Choroid plexus epithelial cell (primary cell): Measurements from ENCODE around the gene MYO9B.

Experiments used
- DNase-seq: peaks from one replicate; pipeline ENCODE4 v3.0.0-alpha.2; 2010; ENCODE audit warnings: low read depth
- H3K4me3 ChIP-seq: 2 replicates; pipeline ENCODE4 v1.5.1; 2011; ENCODE audit warnings: low read depth, mild to moderate bottlenecking, control low read depth, low read length, moderate library complexity
- TF ChIP-seq, protein P1 (sequence below): conservative IDR thresholded peaks from 2 replicates; pipeline ENCODE4 v1.5.1; 2011; ENCODE audit warnings: low read depth, mild to moderate bottlenecking, control low read depth, inconsistent platforms, low read length, moderate library complexity

MYO9B gene

GRCh38 chr19:17205237-17206140 is 129.9 kb downstream of the MYO9B start:
- no peak overlapping the region for H3K4me3 ChIP-seq
- TF ChIP-seq, protein P1, sequence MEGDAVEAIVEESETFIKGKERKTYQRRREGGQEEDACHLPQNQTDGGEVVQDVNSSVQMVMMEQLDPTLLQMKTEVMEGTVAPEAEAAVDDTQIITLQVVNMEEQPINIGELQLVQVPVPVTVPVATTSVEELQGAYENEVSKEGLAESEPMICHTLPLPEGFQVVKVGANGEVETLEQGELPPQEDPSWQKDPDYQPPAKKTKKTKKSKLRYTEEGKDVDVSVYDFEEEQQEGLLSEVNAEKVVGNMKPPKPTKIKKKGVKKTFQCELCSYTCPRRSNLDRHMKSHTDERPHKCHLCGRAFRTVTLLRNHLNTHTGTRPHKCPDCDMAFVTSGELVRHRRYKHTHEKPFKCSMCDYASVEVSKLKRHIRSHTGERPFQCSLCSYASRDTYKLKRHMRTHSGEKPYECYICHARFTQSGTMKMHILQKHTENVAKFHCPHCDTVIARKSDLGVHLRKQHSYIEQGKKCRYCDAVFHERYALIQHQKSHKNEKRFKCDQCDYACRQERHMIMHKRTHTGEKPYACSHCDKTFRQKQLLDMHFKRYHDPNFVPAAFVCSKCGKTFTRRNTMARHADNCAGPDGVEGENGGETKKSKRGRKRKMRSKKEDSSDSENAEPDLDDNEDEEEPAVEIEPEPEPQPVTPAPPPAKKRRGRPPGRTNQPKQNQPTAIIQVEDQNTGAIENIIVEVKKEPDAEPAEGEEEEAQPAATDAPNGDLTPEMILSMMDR: peak; percentile 92
- peak; percentile 83 for DNase-seq

DNA sequence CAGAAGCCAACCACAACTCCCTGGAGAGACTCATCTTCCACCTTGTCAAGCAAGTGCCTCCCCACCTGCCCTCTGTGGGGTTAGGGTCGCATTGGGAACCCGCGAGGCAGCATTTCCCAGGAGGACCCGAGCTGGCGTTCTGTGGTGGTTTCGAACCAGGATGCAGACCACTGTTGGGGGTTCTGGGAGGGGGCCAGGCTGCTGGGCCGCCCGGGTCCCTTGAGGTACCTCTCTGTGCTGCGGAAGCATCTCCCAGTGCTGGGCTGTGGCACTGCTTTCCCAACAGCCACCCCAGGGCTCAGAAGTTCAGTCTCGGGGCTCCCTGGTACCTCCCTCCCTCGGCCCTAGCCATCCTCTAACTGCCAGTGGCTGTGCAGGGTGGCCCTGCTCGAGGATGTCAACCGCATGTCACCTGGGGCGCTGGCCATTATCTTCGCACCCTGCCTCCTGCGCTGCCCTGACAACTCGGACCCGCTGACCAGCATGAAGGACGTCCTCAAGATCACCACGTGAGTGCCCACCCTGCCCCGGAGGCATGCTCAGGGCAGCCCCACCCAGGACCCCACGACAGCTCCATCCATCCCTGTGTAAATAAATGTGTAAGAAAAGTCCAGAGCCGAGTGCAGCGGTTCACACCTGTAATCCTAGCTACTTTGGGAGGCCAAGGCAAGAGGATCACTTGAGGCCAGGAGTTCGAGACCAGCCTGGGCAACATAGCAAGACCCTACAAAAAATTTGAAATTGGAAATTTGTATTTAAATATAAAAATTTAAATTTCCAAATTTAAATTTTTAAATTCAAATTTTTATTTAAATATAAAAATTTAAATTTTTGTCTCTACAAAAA is 131.4 kb downstream of the MYO9B start:
- H3K4me3 ChIP-seq: no peak overlapping the region
- DNase-seq: no peak
- TF ChIP-seq, protein P1: no peak

DNA sequence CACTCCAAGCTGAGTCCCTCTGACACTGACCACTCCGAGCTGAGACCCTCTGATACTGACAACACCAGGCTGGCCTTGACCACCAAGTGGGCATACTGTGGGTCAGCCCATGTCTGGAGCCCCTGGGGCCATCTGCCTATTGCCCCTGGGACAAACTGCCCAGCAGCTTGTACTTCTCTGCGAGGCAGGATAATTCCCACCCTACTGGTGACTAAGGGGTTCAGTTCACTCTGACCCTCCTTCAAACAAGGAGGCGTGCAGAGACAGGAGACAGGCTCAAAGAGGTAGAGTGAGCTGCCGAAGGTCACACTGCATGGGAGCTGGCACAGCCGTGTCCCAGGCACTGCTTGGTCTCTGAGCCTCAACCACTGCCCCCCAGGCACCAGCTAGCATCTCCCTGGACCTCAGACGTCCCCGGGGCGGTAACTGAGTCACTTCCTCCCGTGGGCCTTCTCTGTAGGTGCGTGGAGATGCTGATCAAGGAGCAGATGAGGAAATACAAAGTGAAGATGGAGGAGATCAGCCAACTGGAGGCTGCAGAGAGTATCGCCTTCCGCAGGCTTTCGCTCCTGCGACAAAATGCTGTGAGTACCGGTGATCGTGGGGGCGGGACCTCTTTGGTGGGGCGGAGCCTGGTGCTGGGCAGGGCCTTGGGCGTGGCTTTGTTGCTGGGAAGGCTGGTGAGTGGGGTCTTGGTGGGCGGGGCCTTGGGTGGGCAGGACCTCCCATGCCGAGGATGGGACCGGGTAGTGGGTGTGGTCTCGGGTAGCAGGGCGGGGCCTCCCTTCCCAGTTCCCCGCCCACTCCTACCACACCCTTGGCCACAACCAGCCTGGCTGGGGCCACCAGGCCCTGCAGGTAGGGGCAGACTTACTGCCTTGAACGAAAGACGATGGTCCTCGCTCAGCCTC is 133.8 kb downstream of the MYO9B start:
- TF ChIP-seq, protein P1: no peak
- DNase-seq: peak; percentile 37
- H3K4me3 ChIP-seq: no peak overlapping the region

DNA sequence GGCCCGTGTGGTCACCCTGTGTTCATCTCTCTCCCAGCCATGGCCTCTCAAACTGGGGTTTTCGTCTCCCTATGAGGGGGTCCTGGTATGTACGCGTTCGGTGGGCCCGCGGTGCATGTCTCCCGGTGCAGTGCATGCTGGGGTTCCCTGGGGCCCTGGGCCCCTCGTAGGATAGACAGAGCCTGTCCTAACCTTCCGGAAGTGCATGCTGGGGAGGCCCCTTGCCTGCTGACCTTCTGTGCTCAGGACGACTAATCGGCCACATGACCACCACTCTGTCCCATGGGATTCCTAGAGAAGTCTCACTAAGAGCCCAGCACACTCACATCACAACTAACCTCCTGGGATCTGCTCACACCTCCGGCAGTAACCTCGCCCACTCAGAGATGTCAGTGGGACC is 134.7 kb downstream of the MYO9B start:
- TF ChIP-seq, protein P1: no peak

DNA sequence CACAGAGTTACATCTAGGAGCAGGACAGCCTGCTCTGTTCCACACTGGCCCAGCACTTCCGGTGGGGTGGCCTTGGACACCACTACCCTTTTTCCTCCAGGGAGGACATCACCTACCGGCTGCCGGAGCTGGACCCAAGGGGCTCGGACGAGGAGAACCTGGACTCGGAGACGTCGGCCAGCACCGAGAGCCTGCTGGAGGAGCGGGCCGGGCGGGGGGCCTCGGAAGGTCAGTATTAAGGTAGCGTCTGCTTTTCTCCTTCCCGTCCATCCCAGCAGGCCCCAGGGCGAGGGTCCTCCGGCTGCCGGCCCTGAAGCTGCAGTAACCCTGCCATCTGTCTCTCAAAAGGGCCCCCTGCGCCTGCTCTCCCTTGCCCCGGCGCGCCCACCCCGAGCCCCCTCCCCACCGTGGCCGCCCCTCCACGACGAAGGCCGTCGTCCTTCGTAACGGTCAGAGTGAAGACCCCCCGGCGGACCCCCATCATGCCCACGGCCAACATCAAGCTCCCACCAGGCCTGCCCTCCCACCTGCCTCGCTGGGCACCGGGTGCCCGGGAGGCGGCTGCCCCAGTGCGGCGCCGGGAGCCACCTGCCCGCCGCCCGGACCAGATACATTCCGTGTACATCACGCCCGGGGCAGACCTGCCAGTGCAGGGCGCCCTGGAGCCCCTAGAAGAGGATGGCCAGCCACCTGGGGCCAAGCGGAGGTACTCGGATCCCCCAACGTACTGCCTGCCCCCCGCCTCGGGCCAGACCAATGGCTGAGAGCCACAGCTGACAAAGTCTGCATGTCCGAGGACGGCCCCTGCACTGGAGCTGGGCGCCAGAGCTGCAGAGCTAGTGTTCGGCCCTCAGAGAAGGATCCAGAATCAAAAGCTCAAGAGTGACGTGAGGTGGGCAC is 136.2 kb downstream of the MYO9B start:
- no peak overlapping the region for H3K4me3 ChIP-seq
- TF ChIP-seq, protein P1: no peak
- no peak for DNase-seq

More for the DNA sequence above, 134.7 kb downstream of the MYO9B start:
- no peak for DNase-seq
- no peak overlapping the region for H3K4me3 ChIP-seq
